ENCODE data around the gene ANKRD66.
"Not testable (repeated sequence)": the region's sequence is repeated elsewhere in the genome, so short reads cannot be mapped to it uniquely, and the experiment has no call there.

Gene ANKRD66

DNA sequence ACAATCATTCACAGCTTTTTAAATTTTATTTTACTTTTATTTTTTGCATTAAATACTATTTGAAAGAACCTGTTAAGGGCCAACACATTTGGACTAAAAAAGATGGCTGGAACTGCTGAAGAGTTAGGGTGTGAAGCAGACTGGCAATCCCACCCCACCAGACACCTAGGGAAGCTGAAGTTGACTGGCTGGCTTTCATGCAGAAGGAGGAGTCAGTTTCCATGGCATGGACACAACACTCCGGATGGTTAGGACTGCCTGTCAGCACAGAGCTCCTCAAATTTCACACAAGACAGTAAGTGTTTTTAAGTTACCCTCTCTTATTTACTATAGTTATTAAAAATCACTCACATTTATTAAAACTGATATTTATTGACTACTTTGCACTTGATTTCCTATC, at the start of gene ANKRD66:
ANKRD66 (plus strand) TSS at position 238 of the 400 bp plus-strand sequence. CDS start 5,016 bp downstream, outside the sequence.
- DNase-seq: no peak

DNA sequence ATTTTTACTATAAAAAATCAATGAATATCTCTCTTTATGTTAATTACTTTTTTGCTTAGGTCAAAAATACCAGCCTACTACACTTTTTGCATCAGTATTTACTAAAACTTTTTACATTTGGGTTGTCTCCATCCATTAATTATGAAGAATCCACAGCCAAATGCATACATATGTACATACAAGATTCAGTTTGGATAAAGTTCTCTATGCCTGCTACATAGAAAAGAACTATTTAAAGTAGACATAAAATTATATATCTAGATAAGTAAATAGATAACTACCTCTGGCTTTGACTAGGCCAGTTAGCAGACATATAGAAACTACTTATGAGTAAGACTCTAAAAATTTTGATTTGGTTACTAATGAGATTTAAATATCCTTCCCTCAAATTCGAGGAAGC, 46.8 kb upstream of the ANKRD66 start:
- DNase-seq: no peak

DNA sequence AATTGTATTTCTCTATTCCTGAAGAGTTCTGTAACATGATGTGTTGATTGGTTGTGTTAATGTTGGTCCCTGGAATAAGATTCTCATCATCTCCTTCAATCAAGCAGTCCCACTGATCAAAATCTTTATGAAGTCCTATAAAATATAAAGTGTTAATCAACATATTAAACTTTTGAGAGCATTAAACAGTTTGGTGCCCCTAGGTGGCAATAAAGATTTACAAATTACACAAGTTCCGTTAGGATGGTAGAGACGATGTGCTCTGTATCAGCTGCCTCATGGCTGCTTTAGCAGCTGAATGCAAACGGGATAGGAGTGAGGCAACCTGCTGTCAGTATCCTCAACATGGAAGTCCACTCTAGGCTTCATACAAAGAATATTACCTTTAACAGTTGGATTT, 42.2 kb upstream of the ANKRD66 start:
- DNase-seq: no peak

DNA sequence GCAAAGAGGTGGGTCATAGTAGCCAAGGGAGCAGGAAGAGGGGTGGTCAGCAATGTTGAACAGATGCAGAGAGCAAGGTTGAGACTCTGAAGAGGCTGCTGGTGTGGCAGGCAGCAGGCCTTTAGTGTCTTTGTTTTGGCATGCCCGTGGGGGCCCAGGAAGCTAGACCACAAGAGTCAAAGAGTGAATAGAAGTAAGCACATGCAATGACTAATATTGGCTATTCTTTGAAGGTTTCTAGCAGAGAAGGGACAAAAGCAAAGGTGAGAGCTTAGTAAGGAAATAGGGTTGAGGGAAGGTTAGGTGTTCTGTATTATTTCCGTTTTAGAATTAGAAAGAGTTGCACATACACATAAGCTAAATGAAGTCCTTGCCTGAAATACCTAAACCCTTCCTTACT, 40.3 kb upstream of the ANKRD66 start:
- no peak for DNase-seq

DNA sequence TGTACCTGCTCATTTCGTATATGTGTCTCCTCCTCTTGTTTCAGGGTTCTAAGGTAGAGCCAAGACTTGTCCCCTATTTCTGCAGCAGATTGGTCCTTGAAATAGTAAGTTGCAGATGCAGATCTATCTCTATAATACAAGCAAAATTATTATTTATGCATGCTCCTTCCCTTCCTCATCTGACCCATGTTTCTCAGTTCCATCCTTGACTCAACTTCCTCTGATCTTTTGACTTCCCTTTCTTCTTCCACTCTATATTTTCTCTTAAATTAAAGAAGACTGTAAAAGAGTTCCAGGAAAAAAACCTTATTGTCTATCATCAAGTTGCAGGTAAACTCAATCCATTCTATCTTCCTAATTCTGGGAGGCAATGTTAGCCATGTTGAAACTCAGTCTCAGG, 35.2 kb upstream of the ANKRD66 start:
- DNase-seq: no peak

DNA sequence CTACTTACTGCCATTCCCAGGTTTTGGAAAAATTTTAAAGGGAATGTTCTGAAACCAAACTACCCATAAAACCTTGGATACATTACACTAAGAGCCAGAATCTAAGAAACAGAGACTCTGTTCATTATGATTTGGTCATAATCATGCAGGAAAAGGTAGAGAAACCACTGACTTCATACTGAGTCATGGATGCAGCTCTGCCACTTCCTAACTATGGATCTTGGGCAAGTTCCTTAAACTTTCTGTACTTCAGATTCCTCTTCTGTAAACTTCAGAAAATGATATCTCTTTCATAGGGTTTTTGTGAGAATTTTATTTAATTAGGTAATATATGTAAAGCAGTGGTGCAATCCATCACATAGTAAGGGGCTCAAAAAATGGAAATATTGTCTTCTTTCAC, 31.6 kb upstream of the ANKRD66 start:
- no peak for DNase-seq

DNA sequence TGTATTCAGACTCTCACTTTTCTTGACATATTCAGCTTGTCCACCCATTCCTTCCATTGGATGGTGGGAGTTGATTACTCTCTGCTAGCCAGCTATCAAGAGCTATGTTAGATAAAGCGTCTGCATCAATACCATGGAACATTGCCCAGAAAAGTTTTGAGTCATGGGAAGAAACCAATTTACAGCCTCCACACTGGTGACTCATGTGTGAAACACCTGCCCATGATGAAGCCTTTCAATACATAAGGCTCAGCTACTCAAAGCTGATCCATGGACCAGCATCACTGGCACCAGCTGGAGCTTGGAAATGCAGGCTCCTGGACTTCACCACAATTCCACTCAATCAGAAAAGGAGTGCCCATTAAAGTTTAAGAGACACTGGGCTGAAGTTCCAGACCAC, 27.6 kb upstream of the ANKRD66 start:
- peak; percentile 8 for DNase-seq

DNA sequence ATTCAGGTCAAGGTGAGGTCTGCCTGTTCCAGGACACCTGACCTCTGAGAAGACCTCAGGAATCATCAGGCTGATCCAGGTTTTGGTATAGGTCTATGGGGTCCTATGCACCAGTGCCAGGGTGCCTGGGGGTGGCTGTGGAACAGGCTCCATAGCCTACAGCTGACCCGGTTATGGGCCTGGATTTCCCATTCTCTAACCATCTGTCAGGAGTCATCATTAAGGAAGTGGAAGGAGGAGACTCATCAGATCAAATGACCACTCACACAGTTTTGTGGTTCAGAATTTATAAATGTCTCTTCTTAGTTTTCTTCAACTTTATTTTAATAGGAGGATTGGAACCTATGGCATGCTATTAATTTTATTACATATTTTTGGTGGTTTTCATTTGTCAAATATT, 26.3 kb upstream of the ANKRD66 start:
- no peak for DNase-seq

DNA sequence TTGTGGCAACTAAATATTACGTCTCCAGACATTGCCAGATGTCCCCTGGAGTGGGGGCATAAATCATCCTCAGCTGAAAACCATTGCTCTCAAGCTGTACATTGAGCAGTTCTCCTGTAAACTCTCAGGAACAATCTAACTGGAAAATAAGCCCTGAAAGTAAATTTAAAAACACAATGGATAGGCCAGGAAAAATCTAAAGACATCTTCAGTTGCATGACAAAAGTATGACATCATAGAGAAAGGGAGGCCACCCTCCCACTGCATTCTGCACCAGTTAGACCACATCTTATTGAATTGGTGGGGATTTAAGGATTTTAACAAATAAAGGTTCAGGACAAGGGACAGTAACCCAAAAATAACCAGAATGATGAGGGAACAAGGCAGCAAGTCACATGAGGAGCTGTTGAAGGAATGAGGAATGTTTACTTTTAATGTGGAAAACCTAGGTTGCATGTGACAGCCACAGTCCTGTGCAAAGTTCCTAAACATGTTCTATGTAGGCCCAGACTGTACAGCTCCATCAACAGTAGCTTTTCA, 16.9 kb upstream of the ANKRD66 start:
- no peak for DNase-seq

DNA sequence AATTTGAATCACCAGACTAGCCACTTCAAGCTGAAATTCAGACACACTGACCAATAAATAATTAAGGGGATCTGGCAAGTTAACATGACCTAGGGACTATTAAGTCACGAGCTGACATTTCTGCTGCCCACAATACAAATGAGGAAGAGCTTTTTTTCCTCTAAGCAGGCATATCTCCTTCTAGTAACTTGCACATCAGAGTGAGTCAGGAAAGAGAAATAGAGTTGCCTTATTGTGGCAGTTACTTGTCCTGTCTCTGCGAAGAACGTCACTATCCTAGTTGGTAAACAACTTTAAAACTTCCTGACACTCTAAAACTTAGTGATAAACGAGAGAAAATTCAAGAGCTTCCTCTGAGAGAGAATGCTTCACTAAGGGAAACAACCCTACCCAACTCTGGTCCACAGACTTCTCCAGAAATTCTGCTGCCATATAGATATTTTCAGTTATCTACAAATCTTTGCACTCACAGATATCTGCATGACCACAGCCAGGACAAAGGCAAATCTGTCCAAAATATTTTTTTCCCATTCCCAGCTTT, 15.7 kb upstream of the ANKRD66 start:
- DNase-seq: no peak

DNA sequence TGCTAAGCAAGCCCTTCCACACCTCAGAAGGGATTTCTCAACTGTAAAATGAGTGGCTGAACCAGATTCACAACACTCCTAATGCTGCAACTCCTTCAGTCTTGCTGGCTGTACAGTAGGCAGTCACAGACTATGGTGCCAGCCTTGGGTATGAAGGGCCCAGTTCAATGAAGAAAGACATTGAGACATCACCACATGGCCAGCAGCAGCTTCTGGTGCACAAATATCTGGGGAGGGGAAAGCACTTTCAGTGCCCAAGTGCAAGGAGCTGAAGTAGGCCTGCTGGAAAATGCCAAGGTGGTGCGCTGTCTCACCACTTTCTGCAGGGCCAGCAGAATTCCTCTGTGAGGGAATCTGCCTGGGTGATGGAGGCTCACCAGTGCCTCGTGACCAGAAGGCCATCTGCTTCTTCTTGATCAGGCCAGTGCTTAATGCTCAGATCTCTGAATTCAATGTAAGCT, 13.4 kb upstream of the ANKRD66 start:
- no peak for DNase-seq

DNA sequence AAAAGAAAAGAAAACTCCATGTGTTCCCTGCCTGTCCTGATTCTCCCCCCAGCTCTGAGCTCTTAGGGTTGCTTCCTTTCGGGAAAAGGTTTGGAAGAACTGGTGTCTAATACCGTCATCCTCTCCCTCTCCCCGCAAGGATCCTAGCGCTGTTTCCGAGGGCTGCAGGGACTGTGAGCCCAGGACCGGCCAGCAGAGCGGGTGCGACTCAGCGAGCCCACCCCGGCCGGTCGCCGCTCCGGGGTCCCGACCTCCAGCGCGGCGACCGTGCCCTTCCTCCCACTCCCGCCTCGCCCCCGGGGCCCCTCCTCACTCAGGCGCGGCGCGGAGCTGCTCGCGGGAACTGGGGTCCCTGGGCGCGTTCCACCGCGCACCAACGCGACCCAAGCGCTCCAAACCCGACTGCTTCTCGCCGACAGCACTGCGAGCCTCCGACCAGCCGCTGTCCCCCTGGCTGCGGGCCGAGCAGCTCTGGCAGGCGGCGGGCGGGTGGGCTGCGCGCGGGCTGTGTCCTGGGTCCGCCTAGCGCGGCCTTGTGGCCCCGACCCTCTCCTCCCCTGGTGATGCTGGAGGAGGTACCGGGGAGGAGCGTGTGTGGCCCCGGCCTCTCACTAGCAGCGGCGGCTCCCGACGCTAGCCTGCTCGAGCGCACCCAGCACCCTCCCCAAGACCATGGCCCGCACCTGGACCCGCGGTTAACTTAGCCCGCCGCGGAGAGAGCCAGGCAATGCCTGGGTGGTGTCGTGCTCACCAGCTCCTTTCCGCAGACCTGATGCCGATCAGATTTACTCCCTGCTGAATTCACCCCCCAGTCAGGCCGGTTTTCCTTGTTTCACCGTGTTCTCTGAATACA, 11.6 kb upstream of the ANKRD66 start, which contains the start of gene PLA2G7:
PLA2G7 (minus strand) TSS at position 509 of the 853 bp plus-strand sequence. CDS start 12,484 bp downstream, outside the sequence.
- no peak for DNase-seq

DNA sequence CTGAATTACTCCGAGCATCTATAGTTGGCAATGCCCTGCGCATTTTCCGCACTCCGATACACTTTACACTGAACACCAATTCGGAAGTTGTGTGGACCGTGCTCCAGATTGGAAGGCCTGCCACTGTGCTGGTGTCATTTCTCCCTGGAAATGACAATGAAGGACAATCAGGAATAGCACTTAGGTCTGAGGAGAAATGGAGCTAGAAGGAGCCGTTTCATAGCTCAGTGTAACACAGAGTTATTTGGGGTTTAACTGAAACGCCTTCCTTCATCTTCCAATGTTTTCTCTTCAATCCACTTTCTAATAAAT, 11.1 kb upstream of the ANKRD66 start:
- DNase-seq: no peak

DNA sequence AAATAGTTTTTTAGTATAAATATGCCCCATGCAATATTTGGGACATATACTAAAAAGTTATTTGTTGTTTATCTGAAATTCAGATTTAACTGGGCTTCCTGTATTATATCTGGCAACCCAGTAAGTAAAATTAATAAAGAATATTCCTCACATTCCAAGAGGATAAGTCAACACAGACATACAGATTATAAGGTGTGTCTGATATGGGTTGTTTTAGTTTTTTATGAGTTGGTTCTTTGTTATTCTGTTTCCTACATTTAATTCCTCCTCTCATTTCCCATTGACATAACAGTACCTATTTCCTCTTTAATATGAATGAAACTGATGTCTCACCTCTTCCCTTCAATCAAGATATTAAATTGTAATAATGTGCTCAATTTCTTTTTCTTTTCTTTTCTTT, 9.8 kb upstream of the ANKRD66 start:
- no peak for DNase-seq

DNA sequence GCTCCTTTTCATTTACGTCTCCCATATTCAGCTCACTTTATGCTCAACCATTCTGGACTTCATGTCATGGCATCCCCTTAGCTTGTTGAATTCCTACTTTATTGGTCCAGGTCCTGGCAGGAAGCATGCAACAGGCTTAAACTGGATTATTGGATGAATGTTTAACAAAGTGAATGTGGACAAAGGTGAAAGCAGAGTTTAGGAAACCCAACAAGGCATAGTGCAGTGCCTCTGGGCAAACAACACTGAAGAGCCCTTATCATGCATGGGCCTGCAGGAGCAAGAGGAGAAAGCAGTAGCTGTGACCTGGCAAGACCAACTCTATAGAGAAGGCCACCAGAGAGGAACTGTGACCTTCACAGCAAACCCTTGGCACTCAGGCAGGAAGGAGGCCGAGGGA, 5.3 kb upstream of the ANKRD66 start:
- no peak for DNase-seq

DNA sequence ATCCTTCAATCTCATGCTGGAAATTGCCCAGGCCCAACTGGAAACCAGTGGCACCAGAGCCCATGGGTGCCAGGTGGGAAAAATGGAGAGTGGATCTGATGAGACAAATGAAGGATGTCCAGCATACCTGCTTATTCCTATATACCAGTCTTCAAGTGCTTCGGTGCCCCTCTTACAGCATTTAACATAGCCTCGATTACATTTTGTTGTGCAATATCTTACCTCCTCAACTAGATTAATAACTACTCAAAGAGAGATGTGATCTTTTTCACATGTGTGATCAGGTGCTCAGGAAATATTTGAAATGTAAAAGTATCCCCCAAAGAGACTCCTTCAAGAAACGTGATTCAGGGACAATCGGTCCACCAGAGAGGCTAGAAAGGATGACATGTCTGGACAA, 4.8 kb upstream of the ANKRD66 start:
- DNase-seq: no peak

DNA sequence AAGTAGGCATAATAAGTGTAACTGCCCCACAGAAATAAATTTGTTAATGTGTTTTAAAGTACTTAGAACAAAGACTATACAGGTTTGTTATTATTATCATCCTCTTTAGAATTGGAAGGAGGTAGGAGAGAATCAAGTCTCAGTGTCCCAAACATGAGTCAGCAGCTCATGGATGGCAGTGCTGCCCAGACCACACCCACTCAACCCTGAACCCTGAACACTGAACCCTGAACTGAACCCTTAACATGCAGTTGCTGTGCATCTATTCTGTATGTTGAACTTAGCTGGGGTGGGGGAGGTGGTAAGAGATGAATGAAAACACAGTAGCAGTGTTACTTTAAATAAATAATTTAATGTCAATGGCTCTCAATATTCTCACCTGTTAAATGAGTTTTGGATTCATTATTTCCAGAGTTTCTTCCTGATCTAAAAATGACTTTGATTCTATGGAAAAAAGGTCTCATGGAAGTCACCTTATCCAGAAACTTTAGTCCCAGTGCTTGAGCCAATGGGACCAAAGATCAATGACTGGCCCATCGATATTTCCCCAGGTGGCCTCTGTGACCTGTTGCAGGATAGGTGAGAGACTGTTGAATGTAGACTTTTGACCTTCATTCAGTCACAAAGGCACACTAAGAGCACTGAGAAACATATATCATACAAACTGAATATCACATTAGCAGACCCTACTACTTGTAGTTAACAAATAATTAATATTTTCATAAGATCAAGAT, 3.1 kb upstream of the ANKRD66 start:
- no peak for DNase-seq

DNA sequence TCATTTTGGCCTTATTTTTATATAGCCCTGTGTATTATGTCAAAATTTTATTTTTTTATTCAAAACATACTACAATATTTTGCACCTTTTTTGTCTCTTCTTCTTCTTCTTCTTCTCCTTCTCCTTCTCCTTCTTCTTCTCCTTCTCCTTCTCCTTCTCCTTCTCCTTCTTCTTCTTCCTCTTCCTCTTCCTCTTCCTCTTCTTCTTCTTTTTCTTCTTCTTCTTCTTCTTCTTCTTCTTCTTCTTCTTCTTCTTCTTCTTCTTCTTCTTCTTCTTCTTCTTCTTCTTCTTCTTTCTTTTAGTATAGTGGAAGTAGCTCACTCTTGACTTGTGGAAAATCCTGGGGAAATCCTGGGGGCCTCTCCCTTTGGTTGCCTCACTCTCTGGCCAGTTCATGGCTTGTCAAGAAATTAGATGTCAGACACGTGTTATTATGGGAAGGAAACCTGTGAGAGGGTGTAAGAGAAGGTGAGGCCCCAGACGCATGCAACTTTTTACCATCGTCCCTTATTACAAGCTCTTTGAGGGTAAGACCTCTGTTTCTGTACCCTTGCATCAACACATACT, 2.5 kb upstream of the ANKRD66 start:
- DNase-seq: not testable (repeated sequence)

DNA sequence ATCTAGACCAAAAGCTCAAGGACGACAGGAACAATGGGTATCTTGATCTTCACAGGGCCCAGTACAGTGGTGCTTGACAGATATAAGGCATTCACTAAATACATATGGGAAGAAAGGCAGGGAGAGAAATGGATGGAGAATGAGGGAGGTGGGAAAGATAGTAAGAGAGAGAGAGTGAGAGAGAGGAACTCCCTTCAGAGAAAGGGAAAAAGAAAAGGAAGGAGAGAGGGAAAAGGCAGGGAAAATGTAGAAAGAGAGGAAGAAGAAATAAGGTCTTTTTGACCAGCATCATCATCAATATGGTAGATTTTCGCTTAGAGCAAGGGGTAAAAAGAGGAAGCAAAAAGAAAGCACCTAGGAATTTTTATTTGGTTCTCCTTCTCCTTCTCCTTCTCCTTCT, 760 bp upstream of the ANKRD66 start:
- DNase-seq: no peak

DNA sequence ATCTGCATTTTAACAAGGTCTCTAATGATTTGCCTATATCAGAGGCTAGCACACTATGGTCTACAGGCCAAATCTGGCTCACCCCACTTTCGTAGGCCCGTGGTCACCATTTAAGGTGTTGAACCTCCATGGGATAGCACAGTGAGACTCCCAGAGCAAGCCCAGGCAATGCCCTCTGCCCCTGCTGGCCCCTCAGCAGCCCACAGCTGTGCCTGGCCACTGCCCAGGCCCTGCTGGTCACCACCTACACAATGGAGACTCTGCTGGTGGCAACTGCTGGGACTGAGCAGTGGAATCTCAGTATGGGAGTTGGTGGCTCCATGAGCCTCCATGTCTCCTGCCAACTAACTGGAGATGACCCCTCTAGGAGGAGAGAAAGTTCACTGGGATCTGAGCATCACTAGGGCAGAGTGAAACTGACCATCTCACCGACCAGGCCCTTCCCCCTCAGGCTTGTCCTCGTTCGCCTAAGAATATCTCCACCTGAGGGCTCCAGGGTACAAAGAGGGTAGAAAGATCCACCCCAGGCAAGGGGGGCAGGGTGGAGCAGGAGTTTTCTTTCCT, 2.3 kb downstream of the ANKRD66 start:
- no peak for DNase-seq

DNA sequence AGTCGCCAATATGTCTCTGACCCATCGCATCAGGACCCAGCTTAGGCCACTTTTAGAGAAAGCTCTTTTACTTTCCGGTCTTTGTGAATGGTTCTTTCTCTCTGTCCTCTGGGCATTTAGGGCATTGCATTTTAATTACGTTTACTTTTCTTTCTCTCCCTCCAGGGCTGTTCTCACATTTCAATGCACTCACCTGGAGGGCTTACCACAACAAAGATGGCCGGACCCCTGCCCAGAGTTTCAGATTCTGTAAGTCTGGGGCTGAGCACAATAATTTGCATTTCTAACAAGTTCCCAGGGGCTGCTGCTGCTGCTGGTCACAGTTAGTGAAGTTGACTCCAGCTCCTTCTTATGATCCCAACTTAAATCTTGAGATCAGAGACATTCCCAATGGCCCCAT, 3.0 kb downstream of the ANKRD66 start:
- no peak for DNase-seq

DNA sequence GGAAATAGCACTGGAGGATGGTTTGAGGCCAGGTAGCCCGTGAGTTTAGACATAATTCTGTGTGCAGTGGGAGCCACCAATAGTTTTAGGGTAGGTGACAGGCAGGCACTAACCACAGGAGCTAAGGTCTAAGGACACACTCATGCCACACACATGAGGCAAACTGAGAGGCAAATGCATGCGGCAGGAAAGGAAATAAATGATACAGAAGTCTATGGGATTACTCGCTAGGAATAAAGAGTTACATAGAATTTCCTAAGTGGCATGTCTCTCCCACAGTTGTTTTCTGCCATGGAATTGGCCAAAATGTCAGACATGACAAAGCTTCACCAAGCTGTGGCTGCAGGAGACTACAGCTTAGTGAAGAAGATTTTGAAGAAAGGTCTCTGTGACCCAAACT, 4.9 kb downstream of the ANKRD66 start:
- no peak for DNase-seq

DNA sequence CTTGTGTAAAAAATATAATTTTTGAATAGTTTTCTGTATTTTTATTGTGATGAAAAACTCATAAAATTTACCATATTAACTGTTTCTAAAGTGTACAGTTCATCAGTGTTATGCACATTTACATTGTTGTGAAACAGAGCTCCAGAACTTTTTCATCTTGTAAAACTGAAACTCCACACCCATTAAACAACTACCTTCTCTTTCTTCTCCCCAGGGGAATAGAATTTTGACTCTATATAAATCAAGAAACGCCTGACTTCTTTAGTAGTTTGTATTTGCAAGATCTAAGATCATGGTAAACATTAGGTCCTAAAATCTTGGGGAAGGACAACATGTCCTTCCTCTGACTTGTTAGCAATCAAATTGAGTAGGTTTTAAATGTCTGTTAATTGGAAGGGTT, 9.1 kb downstream of the ANKRD66 start:
- no peak for DNase-seq

Data from DMS79 (cell line).